NOMO-1 (cell line): ENCODE measurements around the gene P3H2.
"Not testable (repeated sequence)": the region's sequence is repeated elsewhere in the genome, so short reads cannot be mapped to it uniquely, and the experiment has no call there.

Source experiments
- DNase-seq, 2 experiments: peaks; one replicate each; lab custom pipeline; 2025; ENCODE audit not compliant: unreplicated experiment in 2 of 2; lab: John Stamatoyannopoulos, UW

The P3H2 gene, protein sequence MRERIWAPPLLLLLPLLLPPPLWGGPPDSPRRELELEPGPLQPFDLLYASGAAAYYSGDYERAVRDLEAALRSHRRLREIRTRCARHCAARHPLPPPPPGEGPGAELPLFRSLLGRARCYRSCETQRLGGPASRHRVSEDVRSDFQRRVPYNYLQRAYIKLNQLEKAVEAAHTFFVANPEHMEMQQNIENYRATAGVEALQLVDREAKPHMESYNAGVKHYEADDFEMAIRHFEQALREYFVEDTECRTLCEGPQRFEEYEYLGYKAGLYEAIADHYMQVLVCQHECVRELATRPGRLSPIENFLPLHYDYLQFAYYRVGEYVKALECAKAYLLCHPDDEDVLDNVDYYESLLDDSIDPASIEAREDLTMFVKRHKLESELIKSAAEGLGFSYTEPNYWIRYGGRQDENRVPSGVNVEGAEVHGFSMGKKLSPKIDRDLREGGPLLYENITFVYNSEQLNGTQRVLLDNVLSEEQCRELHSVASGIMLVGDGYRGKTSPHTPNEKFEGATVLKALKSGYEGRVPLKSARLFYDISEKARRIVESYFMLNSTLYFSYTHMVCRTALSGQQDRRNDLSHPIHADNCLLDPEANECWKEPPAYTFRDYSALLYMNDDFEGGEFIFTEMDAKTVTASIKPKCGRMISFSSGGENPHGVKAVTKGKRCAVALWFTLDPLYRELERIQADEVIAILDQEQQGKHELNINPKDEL

DNA sequence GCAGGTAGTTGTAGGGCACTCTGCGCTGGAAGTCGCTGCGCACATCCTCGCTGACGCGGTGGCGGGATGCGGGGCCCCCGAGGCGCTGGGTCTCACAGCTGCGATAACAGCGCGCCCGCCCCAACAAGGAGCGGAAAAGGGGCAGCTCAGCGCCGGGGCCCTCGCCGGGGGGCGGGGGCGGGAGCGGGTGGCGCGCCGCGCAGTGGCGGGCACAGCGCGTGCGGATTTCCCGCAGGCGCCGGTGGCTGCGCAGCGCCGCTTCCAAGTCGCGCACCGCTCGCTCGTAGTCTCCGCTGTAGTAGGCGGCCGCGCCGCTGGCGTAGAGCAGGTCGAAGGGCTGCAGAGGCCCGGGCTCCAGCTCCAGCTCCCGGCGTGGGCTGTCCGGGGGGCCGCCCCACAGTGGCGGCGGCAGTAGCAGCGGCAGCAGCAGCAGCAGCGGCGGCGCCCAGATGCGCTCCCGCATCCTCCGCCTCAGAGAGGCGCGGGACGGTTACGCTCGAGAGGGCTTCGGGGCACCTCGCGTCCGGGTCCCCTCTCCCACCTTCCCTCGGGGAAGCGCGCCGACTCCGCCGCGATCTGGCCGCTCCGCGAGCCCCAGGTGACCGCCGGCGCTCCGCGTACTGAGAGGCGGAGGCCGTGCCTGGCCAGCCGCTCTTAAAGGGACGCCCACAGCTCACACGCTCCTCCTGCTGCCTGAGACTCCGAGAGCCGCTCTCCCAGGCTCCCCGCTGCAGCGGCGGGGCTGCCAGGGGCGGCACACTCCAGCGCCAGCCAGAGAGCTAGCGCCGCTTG is at the start of gene P3H2:
TSS of gene P3H2 (minus strand) at position 629 of the 792 bp plus-strand sequence. CDS start at position 463, 166 bp downstream.
- peak; percentile 92 to 95 for DNase-seq

DNA sequence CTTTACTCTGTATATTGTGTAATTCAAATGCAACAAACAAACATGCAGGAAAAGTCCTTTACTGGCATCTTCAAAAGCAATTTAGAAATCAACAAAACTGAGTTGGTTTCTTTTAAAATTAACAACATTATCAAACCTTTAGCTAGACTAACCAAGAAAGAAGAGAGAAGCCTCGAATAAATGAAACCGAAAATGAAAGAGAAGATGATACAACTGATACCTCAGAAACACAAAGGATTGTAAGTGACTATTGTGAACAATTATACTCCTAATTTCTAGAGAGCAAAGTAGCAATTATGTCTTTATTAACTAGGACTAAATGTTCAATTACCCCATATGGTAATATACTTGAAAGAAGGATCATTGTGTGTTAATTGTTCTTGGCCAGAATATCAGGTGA is 49.2 kb upstream of the P3H2 start:
- DNase-seq, result peak in 1 of 2 experiments; percentile 56

DNA sequence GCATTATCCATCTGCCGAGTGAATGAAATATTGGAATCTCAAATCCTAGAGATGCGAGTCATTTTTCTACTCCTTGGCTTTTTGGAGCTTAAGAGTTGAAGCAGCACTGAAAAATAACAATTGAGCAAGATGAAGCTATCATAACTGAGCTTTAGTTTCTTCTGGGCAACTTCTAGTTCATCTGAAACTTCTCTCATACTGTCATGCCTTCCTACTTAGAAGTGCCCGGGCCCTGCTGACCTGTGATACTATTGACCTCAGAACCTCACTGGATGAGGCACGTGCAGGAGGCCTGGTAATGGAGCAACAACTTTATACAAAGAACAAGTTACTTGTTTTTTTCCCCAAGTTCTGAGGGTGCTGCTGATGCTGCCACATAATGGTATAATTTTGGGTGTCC is 48.5 kb upstream of the P3H2 start:
- DNase-seq, result peak in 1 of 2 experiments; percentile 11

DNA sequence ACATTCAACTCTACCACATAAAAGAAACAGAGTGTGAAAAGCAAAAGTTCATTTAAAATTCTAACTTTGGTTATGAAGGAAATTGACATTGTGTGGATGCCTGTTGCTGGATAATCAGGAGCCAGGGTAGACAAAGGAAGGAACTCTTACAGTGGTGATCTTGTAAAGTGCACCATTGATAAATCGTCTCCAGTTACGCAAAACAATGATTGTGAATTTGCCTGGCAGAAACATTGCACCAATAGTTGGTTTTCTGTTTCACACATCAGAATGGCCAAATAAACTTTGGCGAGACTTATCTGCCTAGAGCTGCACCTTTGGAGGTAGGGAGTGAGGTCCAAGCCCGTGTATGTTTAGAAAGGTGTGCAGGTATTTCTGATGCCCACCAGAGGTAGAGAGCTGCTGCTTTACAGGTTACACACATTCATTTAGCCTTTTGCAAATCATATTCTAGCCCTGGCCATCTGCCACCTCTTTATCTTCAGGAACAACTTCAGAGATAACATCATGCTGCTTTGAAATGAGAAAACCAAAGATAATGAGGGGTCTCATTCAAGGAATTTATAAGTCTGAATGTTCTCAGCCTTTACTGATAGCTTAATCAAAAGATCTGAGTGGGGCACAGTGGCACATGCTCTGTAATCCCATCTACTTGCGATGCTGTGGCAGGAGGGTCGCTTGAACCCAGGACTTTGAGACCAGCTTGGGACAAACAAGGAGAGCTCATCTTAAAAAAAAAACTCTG is 47.4 kb upstream of the P3H2 start:
- no peak for DNase-seq

DNA sequence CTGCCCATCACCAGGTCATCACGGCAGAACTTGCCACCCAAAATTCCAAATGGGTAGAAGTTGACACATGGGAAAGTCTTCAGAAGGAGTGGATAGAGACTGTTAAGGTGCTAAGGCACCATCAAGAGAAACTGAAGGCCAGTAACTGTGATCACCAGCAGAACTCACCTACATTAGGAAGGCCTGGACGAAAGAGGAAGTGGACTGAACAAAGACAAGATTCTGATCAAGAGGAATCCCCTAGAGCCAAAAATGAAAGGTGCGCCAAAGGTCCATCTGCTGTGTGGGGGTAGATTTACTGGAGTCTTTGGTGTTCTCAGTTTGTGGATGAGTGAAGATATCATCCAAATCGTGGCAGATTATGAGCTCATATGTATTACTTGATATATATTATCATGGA is 46.3 kb upstream of the P3H2 start:
- no peak for DNase-seq

DNA sequence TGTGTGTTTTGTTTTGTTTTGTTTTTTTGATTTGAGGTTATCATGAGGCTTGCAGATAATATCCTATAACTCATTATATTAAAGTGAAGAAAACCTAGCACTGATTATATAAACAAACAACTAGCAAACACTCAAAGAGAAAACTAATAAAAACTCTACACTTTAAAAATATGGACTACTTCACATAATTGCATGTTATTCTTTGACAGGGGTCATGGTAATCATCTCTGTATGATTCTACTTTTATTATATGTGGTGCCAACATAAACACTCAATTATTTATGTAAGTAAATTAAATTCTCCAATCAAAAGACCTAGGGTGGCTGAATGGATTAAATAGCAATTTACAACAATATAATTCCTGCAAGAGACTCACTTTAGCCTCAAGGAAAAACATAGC is 44.6 kb upstream of the P3H2 start:
- no peak for DNase-seq

DNA sequence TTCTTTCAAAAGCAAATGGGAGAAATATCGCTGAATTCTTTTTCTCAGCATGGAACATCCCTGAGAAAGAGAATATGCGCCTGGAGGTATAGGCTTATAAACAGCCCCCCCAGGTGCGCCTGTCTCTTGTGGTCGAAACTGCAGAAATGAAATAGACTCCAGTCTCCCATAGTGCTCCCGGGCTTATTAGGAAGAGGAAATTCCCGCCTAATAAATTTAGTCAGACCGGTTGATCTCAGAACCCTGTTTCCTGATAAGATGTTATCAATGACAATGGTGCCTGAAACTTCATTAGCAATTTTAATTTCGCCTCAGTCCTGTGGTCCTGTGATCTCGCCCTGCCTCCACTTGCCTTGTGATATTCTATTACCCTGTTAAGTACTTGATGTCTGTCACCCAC is 41.3 kb upstream of the P3H2 start:
- DNase-seq, result not testable (repeated sequence)

DNA sequence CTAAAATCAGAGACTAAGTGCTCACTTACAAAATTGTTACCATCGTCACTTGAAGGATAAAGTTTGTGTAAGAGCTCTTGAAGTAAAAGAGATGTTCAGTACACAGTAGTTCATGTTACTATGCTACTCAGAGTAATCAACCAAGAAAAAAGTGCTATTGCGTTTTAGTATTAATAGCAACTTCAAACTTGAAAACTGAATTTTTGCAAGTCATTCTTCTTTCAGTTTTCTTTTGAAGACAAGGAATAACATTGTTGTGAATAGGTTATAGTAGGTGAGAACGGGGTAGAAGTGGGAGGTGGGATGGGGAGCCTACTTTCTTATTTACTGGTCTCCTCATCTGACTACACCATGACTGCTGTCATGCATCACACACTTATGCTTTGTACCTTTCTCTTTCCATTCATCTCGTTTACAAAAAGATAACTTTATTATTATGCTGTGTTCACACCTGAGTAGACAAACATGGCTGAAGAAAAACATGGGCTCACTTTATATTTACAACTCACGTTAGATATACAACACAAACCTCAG is 39.3 kb upstream of the P3H2 start:
- DNase-seq, result no peak

DNA sequence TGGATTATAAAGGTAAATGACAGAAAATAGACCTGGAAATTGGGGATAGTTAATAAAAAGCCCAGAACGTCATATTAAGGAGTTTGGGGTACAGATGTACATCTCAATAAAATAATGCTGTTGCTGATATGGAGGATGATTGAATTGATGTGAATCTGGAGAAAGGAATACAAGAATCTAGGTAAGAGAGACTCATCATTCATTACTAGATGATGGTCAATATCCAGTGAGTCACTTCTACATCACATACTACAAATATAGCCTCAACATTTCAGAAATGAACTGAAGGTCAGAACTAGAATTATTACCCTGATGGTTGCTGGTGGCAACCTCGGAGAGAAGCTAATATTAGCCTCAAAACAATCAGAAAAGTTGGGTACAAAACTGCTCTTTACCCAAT is 37.6 kb upstream of the P3H2 start:
- no peak for DNase-seq

DNA sequence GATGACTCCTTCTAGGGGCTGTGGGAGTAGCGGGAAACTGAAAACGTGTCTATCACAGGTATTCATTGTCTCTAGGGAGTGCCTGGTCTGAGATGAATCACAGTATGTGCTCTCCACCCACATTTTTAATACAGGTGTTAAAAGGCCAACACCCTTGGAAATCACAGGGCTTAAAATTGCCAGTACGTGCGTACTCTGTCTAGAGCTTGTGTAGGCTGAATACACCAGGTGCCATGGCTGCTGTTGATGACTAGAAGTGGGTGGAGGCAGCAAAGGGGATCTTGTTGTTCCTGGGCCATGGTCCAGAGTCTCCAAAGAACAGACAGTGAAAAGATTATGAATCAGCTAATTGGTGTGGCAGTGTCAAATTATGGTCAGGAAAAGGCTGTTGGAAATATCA is 35.1 kb upstream of the P3H2 start:
- no peak for DNase-seq

DNA sequence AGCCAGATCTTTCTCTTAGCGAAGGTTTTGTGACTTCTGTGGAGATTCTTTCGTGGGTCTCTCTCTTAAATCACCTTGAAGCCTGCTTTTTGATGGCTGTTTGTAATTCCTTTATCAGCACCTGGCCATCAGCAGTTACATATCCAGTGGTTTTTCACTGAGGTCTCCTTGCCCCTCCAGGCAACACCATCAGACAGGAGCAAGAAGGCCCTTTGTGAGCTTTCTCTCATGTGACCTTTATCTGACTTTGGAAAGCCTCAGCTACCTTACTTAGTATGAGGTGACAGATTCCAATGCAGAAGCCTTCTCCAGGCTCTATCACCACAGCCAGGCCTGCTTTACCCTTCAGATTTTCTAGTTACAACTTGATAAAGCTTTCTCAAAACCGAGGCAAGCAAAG is 30.0 kb upstream of the P3H2 start:
- no peak for DNase-seq

DNA sequence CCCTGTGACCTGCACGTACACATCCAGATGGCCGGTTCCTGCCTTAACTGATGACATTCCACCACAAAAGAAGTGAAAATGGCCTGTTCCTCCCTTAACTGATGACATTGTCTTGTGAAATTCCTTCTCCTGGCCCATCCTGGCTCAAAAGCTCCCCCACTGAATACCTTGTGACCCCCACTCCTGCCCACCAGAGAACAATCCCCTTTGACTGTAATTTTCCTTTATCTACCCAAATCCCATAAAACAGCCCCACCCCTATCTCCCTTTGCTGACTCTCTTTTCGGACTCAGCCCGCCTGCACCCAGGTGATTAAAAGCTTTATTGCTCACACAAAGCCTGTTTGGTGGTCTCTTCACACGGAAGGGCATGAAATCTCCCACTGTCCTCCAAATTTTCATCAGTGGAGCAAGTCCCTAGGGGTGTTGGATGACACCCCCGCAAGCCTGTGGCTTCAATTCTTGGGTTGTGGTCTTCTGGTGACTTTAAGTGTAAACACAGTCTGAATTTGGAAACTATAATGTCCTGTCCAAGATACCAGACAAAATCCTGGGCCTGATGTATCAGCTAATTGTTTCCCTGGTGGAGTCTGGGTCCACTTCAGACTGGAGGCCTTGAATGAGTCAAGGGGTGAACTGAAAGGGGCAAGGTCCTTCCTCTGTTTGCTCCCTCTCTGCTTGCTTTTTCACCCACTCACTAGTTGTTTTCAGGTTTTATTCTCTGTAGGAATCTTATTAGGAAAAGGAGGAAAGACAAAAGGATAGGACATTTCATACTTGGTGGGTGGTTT is 29.3 kb upstream of the P3H2 start:
- DNase-seq, result not testable (repeated sequence)

DNA sequence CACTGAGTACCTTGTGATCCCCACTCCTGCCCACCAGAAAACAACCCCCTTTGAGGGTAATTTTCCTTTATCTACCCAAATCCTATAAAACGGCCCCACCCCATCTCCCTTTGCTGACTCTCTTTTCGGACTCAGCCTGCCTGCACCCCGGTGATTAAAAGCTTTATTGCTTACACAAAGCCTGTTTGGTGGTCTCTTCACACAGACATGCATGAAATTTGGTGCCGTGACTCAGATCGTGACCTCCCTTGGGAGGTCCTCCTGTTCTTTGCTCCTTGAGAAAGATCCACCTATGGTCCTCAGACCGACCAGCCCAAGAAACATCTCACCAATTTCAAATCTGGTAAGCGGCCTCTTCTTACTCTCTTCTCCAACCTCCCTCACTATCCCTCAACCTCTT is 24.1 kb upstream of the P3H2 start:
- not testable (repeated sequence) for DNase-seq

DNA sequence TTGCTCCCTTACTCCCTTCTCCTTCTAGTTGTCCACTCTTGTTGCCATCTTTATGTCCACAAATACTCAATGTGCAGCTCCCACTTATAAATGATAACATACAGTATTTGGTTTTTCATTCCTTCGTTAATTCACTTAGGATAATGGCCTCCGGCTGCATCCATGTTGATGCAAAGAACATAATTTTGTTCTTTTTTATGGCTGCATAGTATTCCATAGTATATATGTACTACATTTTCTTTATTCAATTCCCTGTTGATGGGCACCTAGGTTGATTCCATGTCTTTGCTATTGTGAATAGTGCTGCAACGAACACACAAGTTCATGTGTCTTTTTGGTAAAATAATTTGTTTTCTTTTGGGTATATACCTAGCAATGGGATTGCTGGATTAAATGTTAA is 21.3 kb upstream of the P3H2 start:
- no peak for DNase-seq

DNA sequence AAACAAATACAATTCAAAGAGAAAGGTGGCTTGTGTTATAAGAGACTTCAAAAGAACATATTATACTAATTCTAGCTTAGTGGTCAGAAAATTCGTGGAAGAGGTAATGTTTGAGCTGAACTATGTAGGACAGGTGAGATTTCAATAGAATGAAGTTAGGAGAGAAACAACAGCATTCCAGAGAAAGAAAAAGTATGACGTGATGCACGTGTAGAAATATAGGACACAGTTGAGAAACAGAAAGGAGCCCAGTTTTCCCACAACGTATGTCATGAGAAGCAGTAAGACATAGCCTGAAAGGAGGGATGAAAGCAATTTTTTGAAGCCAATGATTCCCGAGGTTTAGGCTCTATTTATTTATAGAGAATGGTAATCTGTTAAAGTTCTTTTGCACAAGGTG is 18.7 kb upstream of the P3H2 start:
- no peak for DNase-seq

DNA sequence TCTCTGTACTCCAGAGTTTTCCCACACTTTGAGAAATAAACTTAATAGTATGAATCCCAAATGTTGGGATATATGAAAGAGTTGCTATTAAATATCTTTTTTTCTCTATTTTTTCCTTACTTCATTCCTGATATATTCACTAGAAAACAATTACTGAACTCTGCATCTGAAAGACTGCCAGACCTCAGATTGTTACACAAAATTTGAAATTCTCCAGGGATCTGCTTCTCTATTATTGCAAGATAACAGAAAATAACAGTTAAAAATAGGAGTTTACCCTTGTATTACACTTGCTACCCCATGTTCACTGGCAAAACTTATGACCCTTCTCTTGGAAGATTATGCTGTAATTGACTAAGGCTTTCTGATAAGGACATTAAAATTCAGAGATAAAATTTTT is 11.7 kb upstream of the P3H2 start:
- DNase-seq, result no peak

DNA sequence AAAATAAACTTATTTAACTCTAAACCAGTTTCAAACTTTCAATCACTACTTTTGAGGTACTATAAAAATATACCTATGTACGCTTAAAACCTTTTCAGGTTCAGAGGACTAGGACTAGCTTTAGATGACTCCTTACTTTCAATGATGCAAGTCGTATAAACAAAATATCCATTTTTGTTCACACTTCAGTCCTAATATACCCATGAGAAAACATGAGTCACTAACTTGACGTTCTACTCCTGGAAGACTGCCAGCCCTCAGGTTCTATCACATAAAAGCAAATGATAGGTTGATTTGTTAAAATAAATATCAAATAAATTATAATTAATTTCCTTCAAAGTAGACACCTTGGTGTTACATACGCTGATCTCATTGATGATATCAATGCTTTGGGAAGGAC is 10.6 kb upstream of the P3H2 start:
- no peak for DNase-seq

DNA sequence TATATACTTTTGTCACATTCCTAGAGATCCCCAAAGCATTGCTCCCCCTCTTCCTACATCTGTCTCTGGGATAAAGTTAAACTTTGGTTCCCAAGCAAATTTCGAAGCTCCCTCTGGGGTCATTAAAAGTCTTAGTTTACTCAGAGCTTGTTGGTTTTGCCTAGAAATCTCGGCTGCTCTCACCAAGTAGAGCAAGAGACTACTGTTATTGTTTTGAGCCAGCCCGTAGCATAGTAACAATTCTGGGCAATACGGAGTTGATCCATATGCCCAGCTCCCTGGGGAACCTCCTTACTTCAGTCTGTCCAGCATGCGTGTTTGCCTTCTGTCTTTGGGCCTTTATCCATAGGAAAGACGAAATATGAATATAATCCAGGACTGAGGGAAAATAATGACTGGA is 10.0 kb upstream of the P3H2 start:
- DNase-seq, result no peak

DNA sequence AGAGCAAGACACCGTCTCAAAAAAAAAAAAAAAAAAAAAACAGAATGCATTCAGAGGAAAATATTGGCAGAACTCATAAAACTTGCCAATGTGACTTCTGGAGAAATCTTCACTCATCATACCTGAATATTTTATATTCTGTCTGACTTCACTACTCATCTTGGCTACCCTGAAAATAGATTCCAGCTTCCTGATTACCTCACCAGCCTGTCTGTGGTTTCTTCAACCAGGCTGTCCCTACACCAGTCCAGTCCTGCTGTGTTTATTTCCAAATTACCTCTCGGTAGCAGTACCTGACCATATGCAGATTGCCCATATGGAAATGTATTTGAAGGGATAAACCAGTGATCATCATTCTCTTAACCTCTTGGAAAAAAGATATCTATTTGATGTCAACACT is 9.3 kb upstream of the P3H2 start:
- no peak for DNase-seq

DNA sequence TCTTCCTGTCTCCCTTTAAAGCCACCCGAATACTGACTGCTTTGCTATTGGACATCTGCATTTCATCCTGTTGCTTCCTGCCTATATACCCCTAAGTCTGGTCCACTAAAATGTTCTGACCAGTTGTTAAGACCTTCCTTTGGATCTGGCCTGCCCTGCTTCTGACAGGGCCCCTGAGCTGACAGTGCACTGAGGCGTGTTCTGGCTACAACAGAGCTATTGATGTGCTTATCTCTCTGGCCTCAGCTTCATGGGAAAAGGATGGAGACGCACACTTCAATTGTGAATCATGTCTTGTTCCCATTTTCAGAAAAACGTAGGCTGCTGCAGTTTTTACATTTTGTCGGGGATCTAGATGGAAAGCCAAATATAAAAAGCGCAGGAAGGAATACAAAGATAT is 7.1 kb upstream of the P3H2 start:
- no peak for DNase-seq
